Smooth muscle cell (in vitro differentiated cells): ENCODE data around the gene RPLP1. TPM values are rescaled to one million over a fixed set of nuclear protein-coding genes. Genes with fewer than 3 reads are reported as not detected.

Experiments used
- DNase-seq: peaks from one replicate; lab custom pipeline; 2025; ENCODE audit not compliant: unreplicated experiment; lab: John Stamatoyannopoulos, UW
- H2AFZ ChIP-seq: fragments of 200-600 bp; sonication (generic); 2 replicates; pipeline ENCODE4 v1.6.0; 2016; ENCODE audit warnings: antibody characterized with exemption, low read depth, mild to moderate bottlenecking
- H3F3A ChIP-seq: fragments of 200-600 bp; sonication (generic); 2 replicates; pipeline ENCODE4 v1.6.0; 2017; ENCODE audit warnings: antibody characterized with exemption, low read depth
- H3K27ac ChIP-seq: fragments of 200-600 bp; sonication (generic); 2 replicates; pipeline ENCODE4 v1.5.1; 2016; ENCODE audit warnings: low read depth, mild to moderate bottlenecking
- H3K27me3 ChIP-seq: fragments of 200-600 bp; sonication (generic); 2 replicates; pipeline ENCODE4 v1.6.1; 2016; ENCODE audit warnings: low read depth, mild to moderate bottlenecking
- H3K36me3 ChIP-seq: fragments of 200-600 bp; sonication (generic); 2 replicates; pipeline ENCODE4 v1.5.1; 2016; ENCODE audit warnings: low read depth
- H3K4me1 ChIP-seq: fragments of 200-600 bp; sonication (generic); 2 replicates; pipeline ENCODE4 v1.5.1; 2016; ENCODE audit warnings: low read depth
- H3K4me2 ChIP-seq: fragments of 200-600 bp; sonication (generic); 2 replicates; pipeline ENCODE4 v1.6.0; 2016; ENCODE audit warnings: mild to moderate bottlenecking
- H3K4me3 ChIP-seq: fragments of 200-600 bp; sonication (generic); 2 replicates; pipeline ENCODE4 v1.5.1; 2016; ENCODE audit warnings: mild to moderate bottlenecking
- H3K79me2 ChIP-seq: fragments of 200-600 bp; sonication (generic); 2 replicates; pipeline ENCODE4 v1.6.0; 2016; ENCODE audit warnings: low read depth, mild to moderate bottlenecking
- H3K9ac ChIP-seq: fragments of 200-600 bp; sonication (generic); 2 replicates; pipeline ENCODE4 v1.6.0; 2016; ENCODE audit warnings: low read depth
- H3K9me3 ChIP-seq: fragments of 200-600 bp; sonication (generic); replicated peaks from 2 replicates; pipeline ENCODE4 v1.5.1; 2016; ENCODE audit warnings: low read depth
- H4K20me1 ChIP-seq: fragments of 200-600 bp; sonication (generic); 2 replicates; pipeline ENCODE4 v1.6.0; 2016; ENCODE audit warnings: low read depth
- WGBS: methylation state at CpG from one replicate; pipeline ENCODE4 v1.1.7; 2016; ENCODE audit warnings: low lambda C conversion rate; 5-methylcytosine and 5-hydroxymethylcytosine counted together
- polyA plus RNA-seq: library from polyadenylated mRNA; unstranded; fragments of >200 nt; fragmentation: Nextera tagmentation; extraction: Ambion mirVana; gene quantifications from 2 replicates; pipeline ENCODE4 v1.2.1, GENCODE V29; 2016
- total RNA-seq: library from RNA; depleted of rRNA; stranded (reverse); fragments of >200 nt; gene quantifications from 2 replicates; pipeline ENCODE4 v1.2.3, GENCODE V29; 2014
- TF ChIP-seq, protein P1 (sequence below): fragments of 200-600 bp; sonication (generic); IDR thresholded peaks from 2 replicates; pipeline ENCODE4 v1.5.1; 2017; ENCODE audit warnings: borderline replicate concordance, mild to moderate bottlenecking, antibody characterized with exemption; ENCODE audit not compliant: insufficient read depth, poor library complexity, severe bottlenecking

RPLP1 gene
- total and polyA plus RNA-seq, 2 experiments from 2014 or later: 375 to 1,155 TPM

- no peaks in the 10 kb centered on the region for H3K79me2 ChIP-seq
- no peaks in the 10 kb centered on the region for H3K4me1 ChIP-seq
- peaks cover 3% of the 10 kb centered on the region for H3K36me3 ChIP-seq
- no peak overlapping the region for H3K4me3 ChIP-seq
- no peaks in the 10 kb centered on the region for H4K20me1 ChIP-seq
- no peaks in the 10 kb centered on the region for H3F3A ChIP-seq
- H2AFZ ChIP-seq: no peak overlapping the region
- H3K27me3 ChIP-seq: no peaks in the 10 kb centered on the region
- no peak overlapping the region for H3K9ac ChIP-seq
- H3K4me2 ChIP-seq: no peak overlapping the region
- no peak overlapping the region for H3K27ac ChIP-seq
- over 99% methylated on average over 18 of the region's 18 CpGs for WGBS
- no peak for DNase-seq
- H3K9me3 ChIP-seq: no peaks in the 10 kb centered on the region
- TF ChIP-seq, protein P1, sequence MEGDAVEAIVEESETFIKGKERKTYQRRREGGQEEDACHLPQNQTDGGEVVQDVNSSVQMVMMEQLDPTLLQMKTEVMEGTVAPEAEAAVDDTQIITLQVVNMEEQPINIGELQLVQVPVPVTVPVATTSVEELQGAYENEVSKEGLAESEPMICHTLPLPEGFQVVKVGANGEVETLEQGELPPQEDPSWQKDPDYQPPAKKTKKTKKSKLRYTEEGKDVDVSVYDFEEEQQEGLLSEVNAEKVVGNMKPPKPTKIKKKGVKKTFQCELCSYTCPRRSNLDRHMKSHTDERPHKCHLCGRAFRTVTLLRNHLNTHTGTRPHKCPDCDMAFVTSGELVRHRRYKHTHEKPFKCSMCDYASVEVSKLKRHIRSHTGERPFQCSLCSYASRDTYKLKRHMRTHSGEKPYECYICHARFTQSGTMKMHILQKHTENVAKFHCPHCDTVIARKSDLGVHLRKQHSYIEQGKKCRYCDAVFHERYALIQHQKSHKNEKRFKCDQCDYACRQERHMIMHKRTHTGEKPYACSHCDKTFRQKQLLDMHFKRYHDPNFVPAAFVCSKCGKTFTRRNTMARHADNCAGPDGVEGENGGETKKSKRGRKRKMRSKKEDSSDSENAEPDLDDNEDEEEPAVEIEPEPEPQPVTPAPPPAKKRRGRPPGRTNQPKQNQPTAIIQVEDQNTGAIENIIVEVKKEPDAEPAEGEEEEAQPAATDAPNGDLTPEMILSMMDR: no peak
These were observed 17.9 kb upstream of the RPLP1 start for GRCh38 chr15:69434679-69435078.

GRCh38 chr15:69435985-69436384 lies 16.6 kb upstream of the RPLP1 start:
- no peaks in the 10 kb centered on the region for H3F3A ChIP-seq
- peaks cover 3% of the 10 kb centered on the region for H3K36me3 ChIP-seq
- WGBS: 98% methylated on average over 4 of the region's 4 CpGs

GRCh38 chr15:69436951-69437350 lies 15.7 kb upstream of the RPLP1 start:
- Histone ChIP-seq H3K79me2 (no peaks in the 10 kb centered on the region), H3K27me3 (no peaks in the 10 kb centered on the region), H3K36me3 (peaks cover 3% of the 10 kb centered on the region), H3F3A (no peaks in the 10 kb centered on the region), H3K4me3 (no peak overlapping the region), H3K9me3 (no peaks in the 10 kb centered on the region), H3K27ac (no peak overlapping the region), H4K20me1 (no peaks in the 10 kb centered on the region), H2AFZ (no peak overlapping the region), H3K9ac (no peak overlapping the region), H3K4me2 (no peak overlapping the region), H3K4me1 (no peaks in the 10 kb centered on the region)
- TF ChIP-seq, protein P1: no peak
- WGBS: 99% methylated on average over 4 of the region's 4 CpGs
- DNase-seq: no peak

More at GRCh38 chr15:69435985-69436384, 16.6 kb upstream of the RPLP1 start:
- Histone ChIP-seq H2AFZ (no peak overlapping the region), H3K27ac (no peak overlapping the region), H3K4me3 (no peak overlapping the region), H3K27me3 (no peaks in the 10 kb centered on the region), H3K9ac (no peak overlapping the region), H3K79me2 (no peaks in the 10 kb centered on the region), H3K9me3 (no peaks in the 10 kb centered on the region), H3K4me2 (no peak overlapping the region), H3K4me1 (no peaks in the 10 kb centered on the region), H4K20me1 (no peaks in the 10 kb centered on the region)
- no peak for DNase-seq
- TF ChIP-seq, protein P1: no peak

DNA sequence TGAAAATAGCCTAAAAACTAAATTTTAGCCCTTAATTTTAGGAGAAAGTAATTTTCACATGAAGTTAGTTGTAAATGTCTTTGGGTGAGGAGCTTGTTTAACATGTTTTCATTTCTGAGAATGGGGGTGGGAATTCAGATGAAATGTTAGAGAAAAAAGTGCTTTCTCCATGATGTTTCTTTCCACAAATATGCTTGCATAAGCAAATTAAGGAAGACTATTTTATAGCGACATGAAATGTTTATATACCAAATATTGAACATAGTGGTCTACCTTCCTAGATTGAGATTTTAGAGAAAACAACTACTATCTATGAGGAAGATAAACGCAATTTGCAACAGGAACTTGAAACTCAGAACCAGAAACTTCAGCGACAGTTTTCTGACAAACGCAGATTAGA lies 13.0 kb upstream of the RPLP1 start:
- no peak overlapping the region for H3K4me2 ChIP-seq
- H3F3A ChIP-seq: no peaks in the 10 kb centered on the region
- peaks cover 3% of the 10 kb centered on the region for H3K36me3 ChIP-seq
- 93% methylated on average over 4 of the region's 4 CpGs for WGBS
- no peak overlapping the region for H3K27ac ChIP-seq
- H3K9ac ChIP-seq: no peak overlapping the region
- TF ChIP-seq, protein P1: no peak
- no peak overlapping the region for H3K4me3 ChIP-seq
- H4K20me1 ChIP-seq: no peaks in the 10 kb centered on the region
- no peak overlapping the region for H2AFZ ChIP-seq
- H3K4me1 ChIP-seq: no peaks in the 10 kb centered on the region
- H3K79me2 ChIP-seq: no peaks in the 10 kb centered on the region
- DNase-seq: no peak
- H3K27me3 ChIP-seq: no peaks in the 10 kb centered on the region
- H3K9me3 ChIP-seq: no peaks in the 10 kb centered on the region
